ENCODE results near the gene NPAS3. TPM values are rescaled to one million over a fixed set of nuclear protein-coding genes. Genes with fewer than 3 reads are reported as not detected.

The NPAS3 gene
- total RNA-seq, 1 experiment from 2014 or later, result not detected

GRCh38 chr14:33014710-33015109 is 76.0 kb downstream of the NPAS3 start:
- ChIA-PET CTCF (no interaction called here), POLR2A (no interaction called here), RAD21 (ENCODE audit: low non-redundant PET in 1 of 2, low total read pairs in 2 of 2, uncharacterized antibody in 2 of 2, unreplicated experiment in 2 of 2) (no interaction called here)
- no peaks in the 10 kb centered on the region for H3K9me2 ChIP-seq (ENCODE audit: insufficient read depth)
- no peaks in the 10 kb centered on the region; the same call in 1 of the 2 replicates for H4K20me1 ChIP-seq (ENCODE audit: insufficient read depth)
- H3K9me3 ChIP-seq (ENCODE audit: control insufficient read depth in 1 of 2, insufficient read depth in 1 of 2, low read depth in 1 of 2, low read length in 2 of 2), result 0 out of 4 replicates have a peak, but pooled peaks cover 0 to 3% of the 10 kb centered on the region in 2 experiments
- H3K27ac ChIP-seq (ENCODE audit: low read depth, low read length), result no peak overlapping the region
- no peak for DNase-seq (ENCODE audit: low read depth, low spot score)
- H3K27me3 ChIP-seq (ENCODE audit: insufficient read depth, low read length), result peaks cover 4% of the 10 kb centered on the region; the same call in 1 of the 2 replicates
- no peak overlapping the region for H3K4me3 ChIP-seq (replicated peaks in 1 of 2; ENCODE audit: low read depth in 1 of 2, low read length in 2 of 2)
- TF ChIP-seq RAD21 (IDR thresholded peaks at IDR 0.05; ENCODE audit: low read depth), result no peak
- TF ChIP-seq SP1 (IDR thresholded peaks at IDR 0.05; ENCODE audit: low read depth), result no peak
- no peak for TF ChIP-seq ZFX (IDR thresholded peaks at IDR 0.05)
- no peak for TF ChIP-seq POLR2A (IDR thresholded peaks at IDR 0.05; ENCODE audit: borderline replicate concordance, extremely low read depth, insufficient read depth, insufficient read length)
- TF ChIP-seq MAX (IDR thresholded peaks at IDR 0.05), result no peak
- TF ChIP-seq YY1 (IDR thresholded peaks at IDR 0.05; ENCODE audit: extremely low read depth, insufficient replicate concordance, low read depth, low read length), result no peak
- no peak for TF ChIP-seq REST (IDR thresholded peaks at IDR 0.05; ENCODE audit: low read depth)
- no peak for TF ChIP-seq SRF (IDR thresholded peaks at IDR 0.05; ENCODE audit: low read depth)
- TF ChIP-seq ELF1 (IDR thresholded peaks at IDR 0.05; ENCODE audit: borderline replicate concordance, low read depth), result no peak
- no peak for TF ChIP-seq FOSL1 (IDR thresholded peaks at IDR 0.05; ENCODE audit: low read depth)
- TF ChIP-seq SIN3A (IDR thresholded peaks at IDR 0.05; ENCODE audit: low read depth), result no peak
- no peak for TF ChIP-seq CEBPB (IDR thresholded peaks at IDR 0.05; ENCODE audit: low read depth)
- TF ChIP-seq POLR2AphosphoS5 (IDR thresholded peaks at IDR 0.05; ENCODE audit: low read depth, low read length), result no peak
- TF ChIP-seq CBX3 (IDR thresholded peaks at IDR 0.05; ENCODE audit: low read depth), result no peak
- no peak for TF ChIP-seq ATF3 (IDR thresholded peaks at IDR 0.05)
- intact Hi-C loops (cut with micrococcal nuclease), result no loop called here
- H3K4me2 ChIP-seq (ENCODE audit: low read length), result no peak overlapping the region
- no TSS peak for BruUV-seq (replicated peaks)
- H3K36me3 ChIP-seq (ENCODE audit: control insufficient read depth in 1 of 2, insufficient read depth in 2 of 2, low read length in 2 of 2), result no peaks in the 10 kb centered on the region
- H3K79me2 ChIP-seq (ENCODE audit: insufficient read depth, low read length), result no peaks in the 10 kb centered on the region
- no peaks in the 10 kb centered on the region for H3K4me1 ChIP-seq (ENCODE audit: control insufficient read depth in 1 of 2, insufficient read depth in 2 of 2, low read length in 2 of 2)
- no peak for ATAC-seq
- H3K9ac ChIP-seq (ENCODE audit: low read length), result no peak overlapping the region
- no peak overlapping the region for H2AFZ ChIP-seq (ENCODE audit: low read depth, low read length, poor library complexity, severe bottlenecking)
